ENCODE data around the gene ERC2.

GRCh38 chr3:55592572-55592971, 875.7 kb downstream of the ERC2 start:
- TF ChIP-seq CTCF (IDR thresholded peaks at IDR 0.05) (no peak), POLR2AphosphoS5 (IDR thresholded peaks at IDR 0.05) (no peak), POLR2A (IDR thresholded peaks at IDR 0.05) (no peak)
